ENCODE measurements around the gene FAM13B.

DNA sequence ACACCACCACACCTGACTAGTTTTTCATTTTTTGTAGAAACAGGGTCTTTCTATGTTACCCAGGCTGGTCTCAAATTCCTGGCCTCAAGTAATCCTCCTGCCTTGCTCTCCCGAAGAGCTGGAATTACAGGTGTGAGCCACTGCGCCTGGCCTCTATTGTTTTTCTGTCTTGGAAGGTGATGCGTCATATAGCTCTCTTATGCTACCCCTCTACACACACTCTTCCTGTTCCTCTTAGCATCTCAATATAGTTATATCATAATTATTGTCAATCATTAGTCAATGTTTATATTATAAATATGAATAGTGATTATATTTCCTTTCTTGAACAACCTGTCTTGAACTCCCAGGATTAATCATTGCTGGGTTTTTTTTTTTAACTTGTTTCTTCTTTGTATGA, 136.3 kb downstream of the FAM13B start:
- TF ChIP-seq, protein P1, sequence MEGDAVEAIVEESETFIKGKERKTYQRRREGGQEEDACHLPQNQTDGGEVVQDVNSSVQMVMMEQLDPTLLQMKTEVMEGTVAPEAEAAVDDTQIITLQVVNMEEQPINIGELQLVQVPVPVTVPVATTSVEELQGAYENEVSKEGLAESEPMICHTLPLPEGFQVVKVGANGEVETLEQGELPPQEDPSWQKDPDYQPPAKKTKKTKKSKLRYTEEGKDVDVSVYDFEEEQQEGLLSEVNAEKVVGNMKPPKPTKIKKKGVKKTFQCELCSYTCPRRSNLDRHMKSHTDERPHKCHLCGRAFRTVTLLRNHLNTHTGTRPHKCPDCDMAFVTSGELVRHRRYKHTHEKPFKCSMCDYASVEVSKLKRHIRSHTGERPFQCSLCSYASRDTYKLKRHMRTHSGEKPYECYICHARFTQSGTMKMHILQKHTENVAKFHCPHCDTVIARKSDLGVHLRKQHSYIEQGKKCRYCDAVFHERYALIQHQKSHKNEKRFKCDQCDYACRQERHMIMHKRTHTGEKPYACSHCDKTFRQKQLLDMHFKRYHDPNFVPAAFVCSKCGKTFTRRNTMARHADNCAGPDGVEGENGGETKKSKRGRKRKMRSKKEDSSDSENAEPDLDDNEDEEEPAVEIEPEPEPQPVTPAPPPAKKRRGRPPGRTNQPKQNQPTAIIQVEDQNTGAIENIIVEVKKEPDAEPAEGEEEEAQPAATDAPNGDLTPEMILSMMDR (IDR thresholded peaks at IDR 0.05), result no peak
- no peak for TF ChIP-seq POLR2AphosphoS5 (IDR thresholded peaks at IDR 0.05)
- TF ChIP-seq POLR2A (IDR thresholded peaks at IDR 0.05), result no peak

Data from sigmoid colon (tissue), 4 donors.